ENCODE results near the gene RCOR1. TPM values are rescaled to one million over a fixed set of nuclear protein-coding genes. Genes with fewer than 3 reads are reported as not detected.

RCOR1 gene
- total and polyA plus RNA-seq, 7 experiments from 2014 or later = 0.63 to 34.4 (median 19.6) TPM

DNA sequence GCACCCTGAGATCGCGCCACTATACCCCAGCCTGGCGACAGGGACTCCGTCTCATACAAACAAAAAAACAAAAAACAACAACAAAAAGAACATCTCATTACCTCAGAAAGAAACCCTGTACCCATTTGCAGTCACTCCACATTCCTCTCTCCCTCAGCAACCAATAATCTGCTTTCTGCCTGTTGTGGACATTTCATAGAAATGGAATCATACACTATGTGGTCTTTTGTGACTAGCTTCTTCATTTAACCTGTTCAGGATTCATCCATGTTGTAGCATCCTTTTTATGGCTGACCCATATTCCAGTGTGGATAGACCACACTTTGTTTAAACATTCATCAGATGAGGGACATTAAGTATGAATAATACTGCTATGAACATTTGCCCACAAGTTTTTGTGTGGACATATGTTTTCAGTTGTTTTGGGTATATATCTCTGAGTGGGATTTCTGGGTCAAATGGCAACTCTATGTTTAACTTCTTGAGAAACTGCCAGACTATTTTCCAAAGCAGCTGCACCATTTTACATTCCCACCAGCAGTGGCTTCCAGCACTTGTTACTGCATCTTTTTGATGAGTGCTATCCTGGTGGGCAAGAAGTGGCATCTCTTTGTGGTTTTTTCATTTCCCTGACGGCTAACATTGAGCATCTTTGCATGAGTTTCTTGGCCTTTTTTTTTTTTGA, 5.9 kb upstream of the RCOR1 start:
- no peaks in the 10 kb centered on the region for H3K36me3 Mint-ChIP-seq
- Histone ChIP-seq H3K9me3 (ENCODE audit: control insufficient read depth in 2 of 3, low read length in 3 of 3) (no peaks in the 10 kb centered on the region), H3K36me3 (ENCODE audit: control insufficient read depth in 2 of 3, insufficient read depth in 3 of 3, low read length in 3 of 3) (no peaks in the 10 kb centered on the region), H3K27me3 (ENCODE audit: control insufficient read depth in 2 of 2, insufficient read depth in 2 of 2, low read length in 2 of 2) (no peaks in the 10 kb centered on the region), H3K4me3 (ENCODE audit: low read length) (no peak overlapping the region), H3K27ac (ENCODE audit: low read depth, low read length) (no peak overlapping the region), H3K4me1 (ENCODE audit: control insufficient read depth in 2 of 2, insufficient read depth in 2 of 2, low read length in 2 of 2) (no peaks in the 10 kb centered on the region)
- ATAC-seq (no peak), DNase-seq (no peak)
- CTCF ChIA-PET = interaction anchor here (0.6 kb wide), 2 partner anchors 246 to 624 kb away, joined by 3 read pairs; no protein-coding TSS in a partner anchor
- peak overlapping the region in 3 of 9 donors; percentile 4 to 46 (median 23) for H3K27ac Mint-ChIP-seq
- H3K4me3 Mint-ChIP-seq = no peak overlapping the region
- intact Hi-C loops (cut with micrococcal nuclease) = no loop called here
- POLR2A ChIA-PET = interaction anchor here (0.7 kb wide), 1 partner anchor 50 kb away, joined by 3 read pairs; no protein-coding TSS in a partner anchor
- peaks cover 0 to 15% (median 0%) of the 10 kb centered on the region in 7 donors for H3K4me1 Mint-ChIP-seq
- H3K9me3 Mint-ChIP-seq = no peaks in the 10 kb centered on the region
- peaks cover 0 to 16% (median 2%) of the 10 kb centered on the region in 5 donors for H3K27me3 Mint-ChIP-seq

DNA sequence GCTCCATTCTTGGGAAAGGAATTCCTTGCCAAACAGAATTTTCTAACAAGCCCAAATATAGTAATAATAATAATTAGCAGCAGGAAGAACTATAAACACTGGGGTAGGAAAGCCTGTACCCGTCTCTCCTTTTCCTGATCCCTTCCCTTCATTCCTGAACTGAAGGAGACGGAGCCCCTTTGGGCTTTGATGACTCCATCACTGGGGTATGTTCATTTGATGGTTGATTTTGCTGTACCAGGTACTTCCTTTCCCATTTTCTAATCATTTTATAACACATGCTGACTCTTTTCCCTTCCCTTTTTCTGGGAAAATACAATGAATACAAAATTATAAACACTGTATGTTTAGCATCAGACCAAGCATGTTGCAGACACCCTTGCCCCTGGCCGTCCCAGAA, 3.6 kb upstream of the RCOR1 start:
- ATAC-seq (no peak), DNase-seq (no peak)
- H3K27ac ChIP-seq (ENCODE audit: low read depth, low read length) = no peak overlapping the region
- H3K27me3 ChIP-seq (ENCODE audit: control insufficient read depth in 2 of 2, insufficient read depth in 2 of 2, low read length in 2 of 2) = no peaks in the 10 kb centered on the region
- H3K4me3 Mint-ChIP-seq = no peak overlapping the region
- peak overlapping the region in 2 of 9 donors; percentile 80 to 93 for H3K27ac Mint-ChIP-seq
- H3K36me3 Mint-ChIP-seq = no peaks in the 10 kb centered on the region
- H3K27me3 Mint-ChIP-seq = peaks cover 0 to 16% (median 0%) of the 10 kb centered on the region in 5 donors
- H3K4me3 ChIP-seq (ENCODE audit: low read length) = no peak overlapping the region
- CTCF ChIA-PET = no interaction called here
- POLR2A ChIA-PET = no interaction called here
- peaks cover under 1 to 18% (median 4%) of the 10 kb centered on the region in 7 donors for H3K4me1 Mint-ChIP-seq
- H3K9me3 Mint-ChIP-seq = no peaks in the 10 kb centered on the region
- H3K36me3 ChIP-seq (ENCODE audit: control insufficient read depth in 2 of 3, insufficient read depth in 3 of 3, low read length in 3 of 3) = no peaks in the 10 kb centered on the region
- no peaks in the 10 kb centered on the region for H3K9me3 ChIP-seq (ENCODE audit: control insufficient read depth in 2 of 3, low read length in 3 of 3)
- intact Hi-C loops (cut with micrococcal nuclease) = no loop called here
- H3K4me1 ChIP-seq (ENCODE audit: control insufficient read depth in 2 of 2, insufficient read depth in 2 of 2, low read length in 2 of 2) = peaks cover 0 to 3% of the 10 kb centered on the region in 2 donors

DNA sequence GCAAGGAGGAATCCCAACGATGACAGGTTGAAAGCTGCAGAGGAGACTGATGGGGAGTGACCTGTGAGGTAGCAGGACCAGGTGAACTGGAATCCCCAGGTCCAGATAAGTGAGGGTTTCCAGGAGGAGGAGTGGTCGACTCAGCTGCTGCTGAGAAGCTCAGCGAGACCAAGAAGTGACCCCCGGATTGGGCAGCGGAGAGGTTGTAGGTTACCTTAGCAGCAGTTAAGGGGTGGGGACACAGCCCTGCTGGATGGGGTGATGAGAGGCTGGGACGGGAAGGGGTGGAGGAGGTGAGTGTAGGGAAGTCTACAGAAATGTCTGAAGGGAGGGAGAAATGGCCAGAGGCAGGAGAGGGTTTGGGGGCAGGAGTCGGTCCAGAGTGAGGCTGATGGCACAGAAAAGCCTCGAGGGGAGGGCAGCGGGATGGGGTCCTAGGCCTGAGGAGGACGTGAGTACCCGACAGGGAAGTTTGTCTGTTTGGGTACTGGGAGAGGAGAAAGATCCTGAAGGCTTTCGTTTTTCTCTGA, 2.6 kb upstream of the RCOR1 start:
- Mint-ChIP-seq H3K4me1 (peaks cover 10 to 27% (median 14%) of the 10 kb centered on the region in 7 donors), H3K4me3 (peak overlapping the region in 8 of 10 donors; percentile 9 to 90 (median 52)), H3K36me3 (no peaks in the 10 kb centered on the region), H3K27ac (peak overlapping the region; percentile 3 to 93 (median 80)), H3K27me3 (peaks cover 0 to 16% (median 0%) of the 10 kb centered on the region in 5 donors), H3K9me3 (no peaks in the 10 kb centered on the region)
- H3K27ac ChIP-seq (ENCODE audit: low read depth, low read length) = no peak overlapping the region
- intact Hi-C loops (cut with micrococcal nuclease) = loop anchor here (5.0 to 10.0 kb wide), 6 partner anchors 102 to 797 kb away; partner anchors contain the start of genes MARK3 (in 2 of the 2), EIF5 (in 1 of the 2), EXOC3L4 (in 1 of the 2) and ZNF839 (in 1 of the 2)
- CTCF ChIA-PET = no interaction called here
- POLR2A ChIA-PET = interaction anchor here (0.6 to 0.7 kb wide), 2 partner anchors 64 to 285 kb away, joined by 3 read pairs; partner anchors contain the start of gene MOK
- ATAC-seq (no peak), DNase-seq (no peak)
- no peaks in the 10 kb centered on the region for H3K9me3 ChIP-seq (ENCODE audit: control insufficient read depth in 2 of 3, low read length in 3 of 3)
- no peak overlapping the region for H3K4me3 ChIP-seq (ENCODE audit: low read length)
- H3K36me3 ChIP-seq (ENCODE audit: control insufficient read depth in 2 of 3, insufficient read depth in 3 of 3, low read length in 3 of 3) = no peaks in the 10 kb centered on the region
- peaks cover 8 to 10% of the 10 kb centered on the region in 2 donors for H3K4me1 ChIP-seq (ENCODE audit: control insufficient read depth in 2 of 2, insufficient read depth in 2 of 2, low read length in 2 of 2)
- H3K27me3 ChIP-seq (ENCODE audit: control insufficient read depth in 2 of 2, insufficient read depth in 2 of 2, low read length in 2 of 2) = no peaks in the 10 kb centered on the region

DNA sequence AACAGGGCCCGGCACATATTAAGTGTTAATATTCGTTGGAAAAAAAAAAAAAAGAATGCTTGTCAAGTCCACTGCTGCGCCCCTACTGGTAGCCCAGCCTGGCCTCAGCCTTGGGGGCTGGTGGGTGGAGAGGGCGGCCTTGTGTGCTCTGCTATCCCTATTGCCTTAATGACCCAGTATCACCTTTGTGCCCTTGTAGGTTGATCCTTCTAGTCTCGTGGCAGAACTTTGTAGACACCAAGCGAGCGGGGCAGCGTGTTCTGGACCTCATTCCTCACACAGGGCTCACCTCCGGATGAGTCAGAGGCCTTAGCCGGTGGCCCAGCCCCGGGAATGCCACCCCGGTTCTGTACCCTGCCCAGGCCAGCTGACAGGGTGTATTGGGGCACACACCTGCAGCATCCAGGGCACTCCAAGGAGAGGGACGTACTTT, 1.8 kb upstream of the RCOR1 start:
- ChIA-PET POLR2A (no interaction called here), CTCF (interaction anchor here (1.0 to 1.1 kb wide), 2 partner anchors 62 to 73 kb away, joined by 3 read pairs; no protein-coding TSS in a partner anchor)
- intact Hi-C loops (cut with micrococcal nuclease) = loop anchor here (5.0 to 10.0 kb wide), 6 partner anchors 102 to 797 kb away; partner anchors contain the start of genes MARK3 (in 2 of the 2), EIF5 (in 1 of the 2), EXOC3L4 (in 1 of the 2) and ZNF839 (in 1 of the 2)
- DNase-seq (peak in 3 of 9 donors; percentile 4 to 18 (median 7)), ATAC-seq (no peak)
- no peaks in the 10 kb centered on the region for H3K9me3 ChIP-seq (ENCODE audit: control insufficient read depth in 2 of 3, low read length in 3 of 3)
- H3K4me3 ChIP-seq (ENCODE audit: low read length) = no peak overlapping the region
- Mint-ChIP-seq H3K4me1 (peaks cover 15 to 32% (median 20%) of the 10 kb centered on the region in 7 donors), H3K36me3 (no peaks in the 10 kb centered on the region), H3K27me3 (peaks cover 0 to 16% (median 0%) of the 10 kb centered on the region in 5 donors), H3K9me3 (no peaks in the 10 kb centered on the region), H3K27ac (peak overlapping the region; percentile 65 to 93 (median 90)), H3K4me3 (peak overlapping the region; percentile 75 to 95 (median 82))
- H3K27me3 ChIP-seq (ENCODE audit: control insufficient read depth in 2 of 2, insufficient read depth in 2 of 2, low read length in 2 of 2) = no peaks in the 10 kb centered on the region
- H3K27ac ChIP-seq (ENCODE audit: low read depth, low read length) = peak overlapping the region; percentile 99
- peaks cover 10 to 12% of the 10 kb centered on the region in 2 donors for H3K4me1 ChIP-seq (ENCODE audit: control insufficient read depth in 2 of 2, insufficient read depth in 2 of 2, low read length in 2 of 2)
- no peaks in the 10 kb centered on the region for H3K36me3 ChIP-seq (ENCODE audit: control insufficient read depth in 2 of 3, insufficient read depth in 3 of 3, low read length in 3 of 3)

DNA sequence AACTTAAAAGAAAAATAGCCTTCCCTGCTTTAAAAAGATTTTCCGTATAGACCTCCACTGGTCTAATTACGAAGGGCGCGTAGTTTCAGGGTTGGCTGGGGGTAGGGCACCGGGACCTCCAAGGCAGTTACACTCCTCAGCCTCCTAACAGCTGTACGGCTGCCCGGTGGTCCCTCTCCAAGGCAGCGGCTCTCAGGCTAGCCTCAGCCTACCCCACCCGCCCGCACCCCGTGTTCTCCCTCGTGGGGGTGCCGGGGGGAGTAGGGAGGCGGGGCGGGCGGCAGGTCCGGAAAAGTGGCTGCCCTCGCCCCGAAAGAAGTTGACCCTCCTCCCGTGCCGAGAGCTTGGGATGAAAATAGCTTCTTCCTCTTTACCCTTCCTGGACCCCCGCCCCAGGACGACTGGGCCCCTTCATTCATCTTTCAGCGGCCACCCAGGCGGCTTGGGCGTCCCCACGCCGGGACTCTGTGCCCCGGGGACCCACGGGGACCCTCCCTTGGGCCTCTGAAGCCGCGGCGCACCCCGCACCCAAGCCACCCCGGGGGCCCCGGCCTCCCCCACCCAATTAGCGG, 991 bp upstream of the RCOR1 start:
- Mint-ChIP-seq H3K36me3 (no peaks in the 10 kb centered on the region), H3K4me1 (peaks cover 15 to 34% (median 24%) of the 10 kb centered on the region in 7 donors), H3K4me3 (peak overlapping the region; percentile 75 to 95 (median 82)), H3K27me3 (peaks cover 0 to 16% (median 0%) of the 10 kb centered on the region in 5 donors), H3K27ac (peak overlapping the region; percentile 65 to 93 (median 90)), H3K9me3 (no peaks in the 10 kb centered on the region)
- Histone ChIP-seq H3K27me3 (ENCODE audit: control insufficient read depth in 2 of 2, insufficient read depth in 2 of 2, low read length in 2 of 2) (no peaks in the 10 kb centered on the region), H3K4me1 (ENCODE audit: control insufficient read depth in 2 of 2, insufficient read depth in 2 of 2, low read length in 2 of 2) (peaks cover 10 to 12% of the 10 kb centered on the region in 2 donors), H3K36me3 (ENCODE audit: control insufficient read depth in 2 of 3, insufficient read depth in 3 of 3, low read length in 3 of 3) (no peaks in the 10 kb centered on the region), H3K9me3 (ENCODE audit: control insufficient read depth in 2 of 3, low read length in 3 of 3) (no peaks in the 10 kb centered on the region), H3K27ac (ENCODE audit: low read depth, low read length) (peak overlapping the region; percentile 99), H3K4me3 (ENCODE audit: low read length) (peak overlapping the region; percentile 80)
- peak in 4 of 9 donors; percentile 11 to 35 (median 20) for DNase-seq
- ChIA-PET CTCF (interaction anchor here (1.0 to 1.1 kb wide), 2 partner anchors 63 to 73 kb away, joined by 3 read pairs; no protein-coding TSS in a partner anchor), POLR2A (interaction anchor here (0.8 to 1.2 kb wide), 4 partner anchors 15 to 743 kb away, joined by 3 to 4 read pairs (median 3); partner anchors contain the start of gene EIF5)
- ATAC-seq = no peak
- intact Hi-C loops (cut with micrococcal nuclease) = loop anchor here (5.0 to 10.0 kb wide), 6 partner anchors 101 to 796 kb away; partner anchors contain the start of genes MARK3 (in 2 of the 2), EIF5 (in 1 of the 2), EXOC3L4 (in 1 of the 2) and ZNF839 (in 1 of the 2)

DNA sequence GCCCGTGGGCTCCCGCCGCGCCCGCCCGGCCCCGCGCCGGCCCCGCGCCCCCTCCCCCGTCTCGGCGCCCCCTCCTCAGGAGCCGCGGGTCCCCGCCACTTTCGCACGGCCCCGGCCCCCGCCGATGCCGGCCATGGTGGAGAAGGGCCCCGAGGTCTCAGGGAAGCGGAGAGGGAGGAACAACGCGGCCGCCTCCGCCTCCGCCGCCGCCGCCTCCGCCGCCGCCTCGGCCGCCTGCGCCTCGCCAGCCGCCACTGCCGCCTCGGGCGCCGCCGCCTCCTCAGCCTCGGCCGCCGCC, 263 bp downstream of the RCOR1 start:
- intact Hi-C loops (cut with micrococcal nuclease) = loop anchor here (1.0 to 10.0 kb wide), 16 partner anchors 24 to 832 kb away; partner anchors contain the start of genes MARK3 (in 2 of the 2), CINP (in 1 of the 2), EIF5 (in 1 of the 2) and EXOC3L4 (in 1 of the 2)
- peaks cover 10 to 12% of the 10 kb centered on the region in 2 donors for H3K4me1 ChIP-seq (ENCODE audit: control insufficient read depth in 2 of 2, insufficient read depth in 2 of 2, low read length in 2 of 2)
- peak; percentile 1 for ATAC-seq
- peak overlapping the region; percentile 89 for H3K27ac ChIP-seq (ENCODE audit: low read depth, low read length)
- Mint-ChIP-seq H3K4me3 (peak overlapping the region in 8 of 10 donors; percentile 35 to 96 (median 89)), H3K36me3 (no peaks in the 10 kb centered on the region), H3K27ac (peak overlapping the region in 2 of 9 donors; percentile 69 to 93), H3K4me1 (peaks cover 15 to 34% (median 24%) of the 10 kb centered on the region in 7 donors), H3K9me3 (no peaks in the 10 kb centered on the region), H3K27me3 (peaks cover 0 to 15% (median 0%) of the 10 kb centered on the region in 5 donors)
- no peaks in the 10 kb centered on the region for H3K36me3 ChIP-seq (ENCODE audit: control insufficient read depth in 2 of 3, insufficient read depth in 3 of 3, low read length in 3 of 3)
- no peak for DNase-seq
- ChIA-PET CTCF (no interaction called here), POLR2A (no interaction called here)
- peak overlapping the region; percentile 43 for H3K4me3 ChIP-seq (ENCODE audit: low read length)
- no peaks in the 10 kb centered on the region for H3K27me3 ChIP-seq (ENCODE audit: control insufficient read depth in 2 of 2, insufficient read depth in 2 of 2, low read length in 2 of 2)
- H3K9me3 ChIP-seq (ENCODE audit: control insufficient read depth in 2 of 3, low read length in 3 of 3) = no peaks in the 10 kb centered on the region

Data from naive thymus-derived CD4-positive, alpha-beta T cell (primary cell).